RPMI7951 (cell line): Measurements from ENCODE around the gene ZNF213. TPM values are rescaled to one million over a fixed set of nuclear protein-coding genes. Genes with fewer than 3 reads are reported as not detected.
"Not testable (repeated sequence)": the region's sequence is repeated elsewhere in the genome, so short reads cannot be mapped to it uniquely, and the experiment has no call there.

ENCODE experiments used
- DNase-seq: peaks from one replicate; pipeline ENCODE4 v3.0.0-alpha.2; 2012; ENCODE audit warnings: low read depth
- total RNA-seq: library from RNA; depleted of rRNA; stranded (reverse); fragments of >200 nt; shearing (Covaris generic); gene quantifications from 2 replicates; pipeline ENCODE4 v1.2.3, GENCODE V29; 2014

ZNF213 gene
- total RNA-seq, 1 experiment from 2014 or later = 2.0 TPM

- no peak for DNase-seq
Observed at GRCh38 chr16:3170440-3171180, 35.8 kb downstream of the ZNF213 start.

GRCh38 chr16:3171181-3171854 is 36.5 kb downstream of the ZNF213 start:
- no peak for DNase-seq

GRCh38 chr16:3171855-3172593 is 37.2 kb downstream of the ZNF213 start:
- DNase-seq = no peak

GRCh38 chr16:3173892-3174617 is 39.2 kb downstream of the ZNF213 start:
- DNase-seq = no peak

- DNase-seq = no peak
Observed at GRCh38 chr16:3174618-3175148, 39.9 kb downstream of the ZNF213 start.

- DNase-seq = no peak
Observed at GRCh38 chr16:3175157-3176093, 40.6 kb downstream of the ZNF213 start.

- DNase-seq = no peak
Observed at GRCh38 chr16:3179651-3180050, 44.8 kb downstream of the ZNF213 start.

GRCh38 chr16:3180445-3180878 is 45.6 kb downstream of the ZNF213 start:
- DNase-seq = no peak

- not testable (repeated sequence) for DNase-seq
Observed at GRCh38 chr16:3182293-3182607, 47.4 kb downstream of the ZNF213 start.

GRCh38 chr16:3182608-3183444 is 48.0 kb downstream of the ZNF213 start:
- DNase-seq = peak; percentile 53

- DNase-seq = peak; percentile 11
Observed at GRCh38 chr16:3183445-3184139, 48.8 kb downstream of the ZNF213 start.

GRCh38 chr16:3186946-3187690 is 52.3 kb downstream of the ZNF213 start:
- DNase-seq = no peak

- DNase-seq = peak; percentile 56
Observed at GRCh38 chr16:3187798-3188674, 53.2 kb downstream of the ZNF213 start, which contains the start of gene OR1F1. Gene OR1F1 (plus strand): TSS chr16:3188204.

GRCh38 chr16:3188675-3188924 is 53.8 kb downstream of the ZNF213 start:
- DNase-seq = no peak

GRCh38 chr16:3188925-3189825 is 54.3 kb downstream of the ZNF213 start:
- DNase-seq = peak; percentile 60

- no peak for DNase-seq
Observed at GRCh38 chr16:3189869-3190268, 55.0 kb downstream of the ZNF213 start.

GRCh38 chr16:3190949-3191353 is 56.1 kb downstream of the ZNF213 start:
- DNase-seq = no peak
